KMS-11 (cell line): ENCODE results near the gene PAX4.
A peak's percentile ranks its signal among the peaks of the same experiment; 100 is the strongest.

Experiments used
- H2AFZ ChIP-seq: fragments of 200-600 bp; sonication (generic); 2 replicates; pipeline ENCODE4 v1.6.1; 2016; ENCODE audit warnings: antibody characterized with exemption, mixed run types, low read depth
- H3K27ac ChIP-seq: fragments of 200-600 bp; sonication (generic); 2 replicates; pipeline ENCODE4 v1.6.1; 2016; ENCODE audit warnings: mild to moderate bottlenecking, mixed run types
- H3K27me3 ChIP-seq: fragments of 200-600 bp; sonication (generic); 2 replicates; pipeline ENCODE4 v1.6.1; 2017; ENCODE audit warnings: mild to moderate bottlenecking, low read depth, mixed run types, moderate library complexity; ENCODE audit not compliant: insufficient read depth
- H3K36me3 ChIP-seq: fragments of 200-600 bp; sonication (generic); 2 replicates; pipeline ENCODE4 v1.6.1; 2017; ENCODE audit warnings: mild to moderate bottlenecking, mixed run types; ENCODE audit not compliant: insufficient read depth
- H3K4me1 ChIP-seq: fragments of 200-600 bp; sonication (generic); 2 replicates; pipeline ENCODE4 v1.6.1; 2016; ENCODE audit warnings: mild to moderate bottlenecking, low read depth, mixed run types; ENCODE audit not compliant: poor library complexity, severe bottlenecking
- H3K4me2 ChIP-seq: fragments of 200-600 bp; sonication (generic); 2 replicates; pipeline ENCODE4 v1.7.0; 2016; ENCODE audit warnings: mild to moderate bottlenecking, mixed run types
- H3K4me3 ChIP-seq: fragments of 200-600 bp; sonication (generic); IDR thresholded peaks from 2 replicates; pipeline ENCODE4 v1.6.1; 2017; ENCODE audit warnings: low read depth, low read length, mixed read lengths; ENCODE audit not compliant: insufficient read depth
- H3K79me2 ChIP-seq: fragments of 200-600 bp; sonication (generic); 2 replicates; pipeline ENCODE4 v1.6.1; 2016; ENCODE audit warnings: low read depth, mixed run types; ENCODE audit not compliant: insufficient read depth
- H3K9ac ChIP-seq: fragments of 200-600 bp; sonication (generic); 2 replicates; pipeline ENCODE4 v1.6.1; 2016; ENCODE audit warnings: mild to moderate bottlenecking, mixed run types
- H4K20me1 ChIP-seq: fragments of 200-600 bp; sonication (generic); 2 replicates; pipeline ENCODE4 v1.6.1; 2016; ENCODE audit warnings: mild to moderate bottlenecking, mixed run types; ENCODE audit not compliant: insufficient read depth
- CTCF ChIP-seq: fragments of 200-600 bp; sonication (generic); conservative IDR thresholded peaks from 2 replicates; pipeline ENCODE4 v1.6.1; 2017; ENCODE audit warnings: low read depth, mild to moderate bottlenecking, antibody characterized with exemption, low read length, moderate library complexity, mixed read lengths

The PAX4 gene

GRCh38 chr7:127653396-127653795 lies 35.5 kb upstream of the PAX4 start:
- Histone ChIP-seq H3K4me3 (no peak overlapping the region), H2AFZ (no peak overlapping the region), H3K9ac (peak overlapping the region; percentile 94; the same call in 1 of the 2 replicates), H4K20me1 (peaks cover 32% of the 10 kb centered on the region), H3K4me1 (peaks cover 27% of the 10 kb centered on the region), H3K36me3 (no peaks in the 10 kb centered on the region), H3K4me2 (peak overlapping the region; percentile 91), H3K27ac (no peak overlapping the region; the same call in 1 of the 2 replicates), H3K79me2 (peaks cover 64% of the 10 kb centered on the region), H3K27me3 (no peaks in the 10 kb centered on the region)
- no peak for TF ChIP-seq CTCF

GRCh38 chr7:127652333-127653248 lies 34.6 kb upstream of the PAX4 start:
- peak overlapping the region; percentile 55 for H2AFZ ChIP-seq
- H3K27me3 ChIP-seq, result no peaks in the 10 kb centered on the region
- peak overlapping the region; percentile 50 for H3K4me3 ChIP-seq
- peak overlapping the region; percentile 75 for H3K27ac ChIP-seq
- TF ChIP-seq CTCF, result no peak
- H3K4me2 ChIP-seq, result peak overlapping the region; percentile 91
- peaks cover 27% of the 10 kb centered on the region for H3K4me1 ChIP-seq
- peak overlapping the region; percentile 94 for H3K9ac ChIP-seq
- peaks cover 56% of the 10 kb centered on the region for H3K79me2 ChIP-seq
- H3K36me3 ChIP-seq, result no peaks in the 10 kb centered on the region
- H4K20me1 ChIP-seq, result peaks cover 31% of the 10 kb centered on the region

- peak within 1 kb of the TSS; percentile 89 for H2AFZ ChIP-seq
- peak within 1 kb of the TSS; percentile 50 for H3K4me3 ChIP-seq
- H3K9ac ChIP-seq, result peak within 1 kb of the TSS; percentile 94
- H3K36me3 ChIP-seq, result no peaks in the 10 kb centered on the region
- H3K79me2 ChIP-seq, result peaks cover 47% of the 10 kb centered on the region
- no peak for TF ChIP-seq CTCF
- peaks cover 27% of the 10 kb centered on the region for H3K4me1 ChIP-seq
- H4K20me1 ChIP-seq, result peaks cover 29% of the 10 kb centered on the region
- H3K4me2 ChIP-seq, result peak within 1 kb of the TSS; percentile 91
- no peaks in the 10 kb centered on the region for H3K27me3 ChIP-seq
- peak within 1 kb of the TSS; percentile 75 for H3K27ac ChIP-seq
Observed at GRCh38 chr7:127651556-127652332, 33.8 kb upstream of the PAX4 start, which contains the start of gene SND1. SND1 (plus strand) TSS chr7:127652194; CDS start chr7:127652374, 180 bp downstream.

GRCh38 chr7:127650847-127651555 lies 33.1 kb upstream of the PAX4 start:
- H4K20me1 ChIP-seq, result peaks cover 21% of the 10 kb centered on the region
- H3K4me1 ChIP-seq, result peaks cover 27% of the 10 kb centered on the region
- peak overlapping the region; percentile 78 for H3K4me2 ChIP-seq
- no peak for TF ChIP-seq CTCF
- H3K4me3 ChIP-seq, result no peak overlapping the region
- H3K27ac ChIP-seq, result peak overlapping the region; percentile 75
- H3K36me3 ChIP-seq, result no peaks in the 10 kb centered on the region
- H3K79me2 ChIP-seq, result peaks cover 40% of the 10 kb centered on the region
- peak overlapping the region; percentile 89 for H2AFZ ChIP-seq
- H3K27me3 ChIP-seq, result no peaks in the 10 kb centered on the region
- H3K9ac ChIP-seq, result peak overlapping the region; percentile 94
